HL-60 (cell line): Measurements from ENCODE around the gene HES7.

ENCODE experiments used
- CTCF ChIP-seq: IDR thresholded peaks from one replicate; pipeline ENCODE4 v1.5.1; 2011; ENCODE audit warnings: low read length, control low read depth, inconsistent platforms; ENCODE audit not compliant: insufficient read depth
- REST ChIP-seq: IDR thresholded peaks from 2 replicates; pipeline ENCODE4 v1.6.1; 2012; ENCODE audit warnings: low read depth; ENCODE audit not compliant: insufficient replicate concordance

GRCh38 chr17:8128125-8128784 lies 4.3 kb upstream of the HES7 start:
- TF ChIP-seq REST (no peak), CTCF (no peak)
